Endodermal cell (in vitro differentiated cells): ENCODE data around the gene C17orf50. TPM values are rescaled to one million over a fixed set of nuclear protein-coding genes. Genes with fewer than 3 reads are reported as not detected.

Experiments used
- DNase-seq: peaks from one replicate; pipeline ENCODE4 v3.0.0-alpha.2; 2017
- H3K27ac ChIP-seq: 2 replicates; pipeline ENCODE4 v1.5.1; 2013; ENCODE audit warnings: mild to moderate bottlenecking, low read depth, low read length, moderate library complexity
- H3K27me3 ChIP-seq: 2 replicates; pipeline ENCODE4 v1.6.1; 2013; ENCODE audit warnings: mild to moderate bottlenecking, low read length, moderate library complexity; ENCODE audit not compliant: insufficient read depth, control insufficient read depth, poor library complexity, severe bottlenecking
- H3K36me3 ChIP-seq: 2 replicates; pipeline ENCODE4 v1.7.0; 2013; ENCODE audit warnings: mild to moderate bottlenecking, low read length, moderate library complexity; ENCODE audit not compliant: control insufficient read depth, insufficient read depth
- H3K4me1 ChIP-seq: one replicate; pipeline ENCODE4 v1.7.0; 2013; ENCODE audit warnings: low read length; ENCODE audit not compliant: control insufficient read depth, insufficient read depth
- H3K4me3 ChIP-seq: 2 replicates; pipeline ENCODE4 v1.5.1; 2013; ENCODE audit warnings: mild to moderate bottlenecking, low read length, moderate library complexity
- H3K9ac ChIP-seq: 2 replicates; pipeline ENCODE4 v1.6.1; 2013; ENCODE audit warnings: mild to moderate bottlenecking, low read length, moderate library complexity; ENCODE audit not compliant: poor library complexity, severe bottlenecking; ENCODE audit errors: extremely low read depth
- H3K9me3 ChIP-seq: 2 replicates; pipeline ENCODE4 v1.6.1; 2013; ENCODE audit warnings: mild to moderate bottlenecking, low read length, moderate library complexity; ENCODE audit not compliant: control insufficient read depth
- H3K27ac Mint-ChIP-seq: 2 replicates; pipeline ENCODE4 v1.8.0; 2020; ENCODE audit warnings: mixed read lengths
- H3K27me3 Mint-ChIP-seq: 2 replicates; pipeline ENCODE4 v1.8.0; 2021; ENCODE audit warnings: mild to moderate bottlenecking, mixed read lengths; ENCODE audit not compliant: insufficient read depth
- H3K36me3 Mint-ChIP-seq: 2 replicates; pipeline ENCODE4 v1.8.0; 2020; ENCODE audit warnings: low read depth, mixed read lengths
- H3K4me1 Mint-ChIP-seq: 2 replicates; pipeline ENCODE4 v1.8.0; 2020; ENCODE audit warnings: mixed read lengths
- H3K4me3 Mint-ChIP-seq: 2 replicates; pipeline ENCODE4 v1.8.0; 2020; ENCODE audit warnings: mild to moderate bottlenecking, moderate library complexity, mixed read lengths
- H3K9me3 Mint-ChIP-seq: 2 replicates; pipeline ENCODE4 v1.8.0; 2020; ENCODE audit warnings: mild to moderate bottlenecking, mixed read lengths
- CTCF ChIP-seq: fragments of 200-600 bp; sonication (generic); conservative IDR thresholded peaks from 2 replicates; pipeline ENCODE4 v1.5.0; 2021; ENCODE audit warnings: antibody characterized with exemption, mild to moderate bottlenecking
- WGBS, 2 experiments: methylation state at CpG; one replicate each; pipeline versions ENCODE4 v1.1.5 to v1.1.7; 2013; ENCODE audit warnings: missing lambda C conversion rate in 2 of 2, mixed read lengths in 1 of 2; ENCODE audit not compliant: insufficient coverage in 1 of 2, insufficient read length in 1 of 2; 5-methylcytosine and 5-hydroxymethylcytosine counted together
- total RNA-seq, 2 donors: library from RNA; stranded (reverse); fragmentation: NEBNext Ultra II Directional in 1 of 2; extraction: Animal tissue kit (Norgen Biotek cat#: 25700) in 1 of 2; gene quantifications; 2 replicates in 1 of 2; 3 replicates in 1 of 2; pipeline ENCODE4 v1.2.1, GENCODE V29; 2021

C17orf50 gene
- total RNA-seq, 2 donors from 2014 or later, result not detected

- no peaks in the 10 kb centered on the region for H3K9me3 ChIP-seq
- Mint-ChIP-seq H3K27me3 (peaks cover 40% of the 10 kb centered on the region), H3K4me3 (no peak overlapping the region), H3K27ac (no peak overlapping the region), H3K4me1 (peaks cover 17% of the 10 kb centered on the region), H3K36me3 (peaks cover 4% of the 10 kb centered on the region), H3K9me3 (no peaks in the 10 kb centered on the region)
- peaks cover 13% of the 10 kb centered on the region for H3K4me1 ChIP-seq
- H3K36me3 ChIP-seq, result peaks cover 8% of the 10 kb centered on the region
- no peak for DNase-seq
- WGBS, 2 experiments, result 90 to 95% methylated on average over 7 of the region's 7 CpGs
- no peak overlapping the region for H3K4me3 ChIP-seq
- H3K9ac ChIP-seq, result no peak overlapping the region
- TF ChIP-seq CTCF, result no peak
- no peak overlapping the region for H3K27ac ChIP-seq
- H3K27me3 ChIP-seq, result peaks cover 14% of the 10 kb centered on the region
Measured at GRCh38 chr17:35734396-35734795, 26.3 kb upstream of the C17orf50 start.

- H3K27me3 Mint-ChIP-seq, result peaks cover 49% of the 10 kb centered on the region
- WGBS, 2 experiments, result 94 to 97% methylated on average over 16 to 29 of the region's 29 CpGs
- Histone ChIP-seq H3K27me3 (peaks cover 22% of the 10 kb centered on the region), H3K36me3 (peaks cover 8% of the 10 kb centered on the region), H3K9me3 (no peaks in the 10 kb centered on the region), H3K9ac (no peak overlapping the region), H3K4me1 (peaks cover 8% of the 10 kb centered on the region), H3K4me3 (no peak overlapping the region), H3K27ac (no peak overlapping the region)
- no peak for DNase-seq
- H3K4me1 Mint-ChIP-seq, result peaks cover 10% of the 10 kb centered on the region
- no peak for TF ChIP-seq CTCF
- H3K27ac Mint-ChIP-seq, result no peak overlapping the region
- no peak overlapping the region for H3K4me3 Mint-ChIP-seq
- no peaks in the 10 kb centered on the region for H3K9me3 Mint-ChIP-seq
- peaks cover 4% of the 10 kb centered on the region for H3K36me3 Mint-ChIP-seq
Measured at GRCh38 chr17:35735036-35735805, 25.5 kb upstream of the C17orf50 start.

- H3K4me3 Mint-ChIP-seq, result no peak overlapping the region
- DNase-seq, result no peak
Measured at GRCh38 chr17:35736236-35736635, 24.5 kb upstream of the C17orf50 start.

More at GRCh38 chr17:35736236-35736635, 24.5 kb upstream of the C17orf50 start:
- no peaks in the 10 kb centered on the region for H3K9me3 ChIP-seq
- H3K4me1 ChIP-seq, result peaks cover under 1% of the 10 kb centered on the region
- Mint-ChIP-seq H3K27me3 (peaks cover 59% of the 10 kb centered on the region), H3K9me3 (peaks cover 4% of the 10 kb centered on the region), H3K27ac (no peak overlapping the region), H3K4me1 (peaks cover under 1% of the 10 kb centered on the region), H3K36me3 (peaks cover 4% of the 10 kb centered on the region)
- no peak overlapping the region for H3K4me3 ChIP-seq
- WGBS, 2 experiments, result 90 to 97% methylated on average over 4 to 5 of the region's 5 CpGs
- peaks cover 8% of the 10 kb centered on the region for H3K36me3 ChIP-seq
- no peak overlapping the region for H3K9ac ChIP-seq
- no peak for TF ChIP-seq CTCF
- peaks cover 32% of the 10 kb centered on the region for H3K27me3 ChIP-seq
- H3K27ac ChIP-seq, result no peak overlapping the region
